C4-2B (cell line): ENCODE data around the gene KIAA0040.

Experiments used
- H3K27ac ChIP-seq: fragments of 450-650 bp; 2 replicates; pipeline ENCODE4 v1.5.1; 2017
- ZFX ChIP-seq: fragments of 450-650 bp; IDR thresholded peaks from 2 replicates; pipeline ENCODE4 v1.6.1; 2017
- TF ChIP-seq, protein P1 (sequence below): fragments of 450-650 bp; conservative IDR thresholded peaks from 2 replicates; pipeline ENCODE4 v1.5.1; 2017; ENCODE audit warnings: mild to moderate bottlenecking

KIAA0040 gene

DNA sequence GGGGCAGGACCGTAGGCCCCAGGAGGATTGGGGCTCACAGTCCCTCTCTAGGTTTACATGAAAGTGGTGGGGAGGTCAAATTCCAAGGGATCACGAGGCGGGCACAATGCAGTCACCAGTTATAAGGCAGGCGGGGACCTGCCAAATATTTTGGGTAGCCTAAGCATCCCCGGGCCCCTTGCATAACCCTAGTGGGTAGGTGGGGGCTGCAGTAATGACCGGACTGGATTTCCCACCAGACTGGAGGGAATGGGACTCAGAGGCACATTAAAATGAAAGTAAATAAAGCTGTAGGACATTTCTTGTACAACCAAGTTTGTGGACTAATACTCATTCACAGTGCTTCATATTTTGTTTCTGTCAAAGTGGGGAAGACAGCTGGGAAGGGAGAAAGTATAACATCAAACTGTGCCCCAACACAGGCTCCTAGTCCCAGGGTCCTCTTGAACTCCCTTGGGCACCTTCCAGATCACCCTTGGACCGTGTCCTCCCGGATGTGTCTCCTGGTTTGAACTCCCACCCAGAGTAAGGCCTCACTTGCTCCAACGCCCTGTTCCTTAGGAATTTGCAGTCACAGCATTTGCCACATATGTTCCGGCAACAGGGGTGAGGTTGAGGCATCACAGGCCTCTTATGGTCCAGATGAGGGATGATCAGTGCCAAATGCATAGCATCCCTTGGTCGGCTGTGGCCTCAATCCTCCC lies 28.4 kb upstream of the KIAA0040 start:
- TF ChIP-seq, protein P1, sequence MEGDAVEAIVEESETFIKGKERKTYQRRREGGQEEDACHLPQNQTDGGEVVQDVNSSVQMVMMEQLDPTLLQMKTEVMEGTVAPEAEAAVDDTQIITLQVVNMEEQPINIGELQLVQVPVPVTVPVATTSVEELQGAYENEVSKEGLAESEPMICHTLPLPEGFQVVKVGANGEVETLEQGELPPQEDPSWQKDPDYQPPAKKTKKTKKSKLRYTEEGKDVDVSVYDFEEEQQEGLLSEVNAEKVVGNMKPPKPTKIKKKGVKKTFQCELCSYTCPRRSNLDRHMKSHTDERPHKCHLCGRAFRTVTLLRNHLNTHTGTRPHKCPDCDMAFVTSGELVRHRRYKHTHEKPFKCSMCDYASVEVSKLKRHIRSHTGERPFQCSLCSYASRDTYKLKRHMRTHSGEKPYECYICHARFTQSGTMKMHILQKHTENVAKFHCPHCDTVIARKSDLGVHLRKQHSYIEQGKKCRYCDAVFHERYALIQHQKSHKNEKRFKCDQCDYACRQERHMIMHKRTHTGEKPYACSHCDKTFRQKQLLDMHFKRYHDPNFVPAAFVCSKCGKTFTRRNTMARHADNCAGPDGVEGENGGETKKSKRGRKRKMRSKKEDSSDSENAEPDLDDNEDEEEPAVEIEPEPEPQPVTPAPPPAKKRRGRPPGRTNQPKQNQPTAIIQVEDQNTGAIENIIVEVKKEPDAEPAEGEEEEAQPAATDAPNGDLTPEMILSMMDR = no peak
- no peak for TF ChIP-seq ZFX

DNA sequence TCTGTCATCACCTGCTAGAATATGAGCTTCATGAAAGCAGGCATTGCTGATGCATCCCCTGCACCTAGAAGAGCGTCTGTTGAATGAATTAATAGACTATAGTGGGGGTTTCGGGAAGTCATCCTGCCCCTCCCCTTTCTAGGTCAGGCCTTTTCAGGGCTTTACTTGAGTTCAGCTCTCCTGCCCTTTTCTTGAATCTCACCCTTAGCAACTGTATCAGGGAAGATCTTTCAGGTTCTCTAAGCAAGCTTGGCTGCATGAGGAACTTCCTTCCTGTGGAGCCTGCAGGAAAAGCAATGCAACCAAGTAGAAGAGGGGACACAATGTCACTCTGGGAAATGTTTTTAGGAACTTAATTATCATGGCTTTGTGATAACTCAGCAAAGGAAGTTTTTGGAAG lies 27.2 kb upstream of the KIAA0040 start:
- no peak for TF ChIP-seq ZFX
- TF ChIP-seq, protein P1 = no peak
- no peak overlapping the region for H3K27ac ChIP-seq

More for the DNA sequence above, 28.4 kb upstream of the KIAA0040 start:
- H3K27ac ChIP-seq = no peak overlapping the region

DNA sequence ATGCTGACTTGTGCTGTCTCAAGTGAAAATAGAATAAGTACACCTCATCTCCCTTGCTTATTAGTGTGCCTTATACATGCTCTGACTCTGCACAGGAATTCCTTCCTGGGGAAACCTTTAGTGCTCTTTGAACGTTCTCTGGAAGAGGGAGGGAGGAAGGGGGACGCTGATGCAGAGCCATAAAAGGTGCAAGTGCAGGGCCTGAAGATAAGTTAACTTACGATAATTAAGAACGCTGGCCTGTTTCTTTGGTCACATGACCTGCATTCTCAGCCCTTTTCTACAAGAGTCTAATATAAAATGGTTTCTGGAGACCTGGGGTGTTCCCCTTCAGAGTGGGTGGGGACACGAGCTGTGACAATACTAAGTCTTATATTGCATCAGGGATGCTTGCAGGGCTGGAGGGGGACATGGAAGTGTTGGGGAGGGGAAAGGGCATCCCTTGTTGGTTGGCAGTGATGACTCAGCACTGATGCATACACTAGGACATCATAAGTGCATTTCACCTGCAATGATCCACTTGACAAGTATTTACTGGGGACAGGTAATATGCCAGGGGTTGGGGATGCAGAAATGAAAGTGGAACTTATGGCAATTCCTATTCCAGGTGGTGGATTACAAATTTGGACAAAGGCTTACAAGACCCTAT lies 26.3 kb upstream of the KIAA0040 start:
- no peak overlapping the region for H3K27ac ChIP-seq
- TF ChIP-seq ZFX = no peak
- TF ChIP-seq, protein P1 = no peak

DNA sequence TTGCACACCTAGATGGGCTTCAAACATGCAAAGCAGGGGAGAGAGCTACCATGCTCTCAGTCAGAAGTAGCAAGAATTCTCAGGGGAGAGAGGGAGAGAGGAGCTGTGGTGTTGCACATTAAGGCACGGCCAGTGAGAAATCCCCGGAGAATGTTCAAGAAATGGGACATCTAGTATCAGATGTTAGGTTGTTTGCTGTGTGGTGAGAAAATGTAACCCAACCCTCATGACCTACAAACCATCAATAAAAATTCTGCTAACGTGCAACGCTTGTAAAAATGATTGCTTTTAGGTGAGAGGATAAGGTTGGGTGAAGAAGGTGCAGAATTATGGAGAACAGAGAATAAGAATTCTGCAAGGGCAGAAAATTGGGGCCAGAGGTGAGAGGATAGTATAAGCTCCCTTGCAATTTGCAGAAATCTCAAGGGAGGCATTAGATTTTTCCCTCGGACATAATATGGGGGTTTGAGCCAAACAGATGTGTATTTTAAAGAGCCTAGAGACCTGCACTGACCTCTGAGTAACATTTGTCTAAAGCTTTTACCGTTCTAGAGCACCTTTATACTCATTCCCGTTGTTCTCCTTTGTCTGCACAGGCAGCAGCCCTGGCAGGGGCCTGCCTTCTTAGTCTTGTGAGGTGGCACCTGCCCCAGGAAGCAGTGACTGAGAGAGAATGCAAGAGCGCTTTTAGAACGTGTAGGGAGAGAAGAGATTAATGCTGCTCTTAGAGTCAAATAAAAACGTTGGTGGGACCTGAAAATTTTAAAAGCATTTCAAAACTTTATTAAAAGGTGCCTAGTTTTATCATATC lies 25.4 kb upstream of the KIAA0040 start:
- H3K27ac ChIP-seq = no peak overlapping the region
- TF ChIP-seq, protein P1 = no peak
- no peak for TF ChIP-seq ZFX

DNA sequence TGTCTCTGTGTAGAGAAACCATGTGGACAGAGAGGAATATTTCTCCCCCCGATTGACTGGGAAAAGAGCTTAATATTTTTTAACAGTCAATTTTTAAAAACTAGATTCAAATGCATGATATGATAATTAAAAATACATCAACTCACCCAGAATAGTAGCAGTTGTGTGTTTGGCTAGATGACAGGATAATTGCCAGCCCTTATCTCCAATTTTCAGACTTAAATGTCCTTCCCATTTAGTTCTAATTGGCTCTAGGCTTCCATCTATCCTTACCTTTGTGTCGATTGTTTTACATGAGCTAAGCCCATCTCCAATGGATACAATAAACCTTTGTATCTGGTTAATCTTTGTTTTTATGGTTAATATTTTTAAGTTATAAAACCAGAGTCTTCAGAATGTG lies 23.9 kb upstream of the KIAA0040 start:
- H3K27ac ChIP-seq = no peak overlapping the region
- TF ChIP-seq, protein P1 = no peak
- no peak for TF ChIP-seq ZFX

DNA sequence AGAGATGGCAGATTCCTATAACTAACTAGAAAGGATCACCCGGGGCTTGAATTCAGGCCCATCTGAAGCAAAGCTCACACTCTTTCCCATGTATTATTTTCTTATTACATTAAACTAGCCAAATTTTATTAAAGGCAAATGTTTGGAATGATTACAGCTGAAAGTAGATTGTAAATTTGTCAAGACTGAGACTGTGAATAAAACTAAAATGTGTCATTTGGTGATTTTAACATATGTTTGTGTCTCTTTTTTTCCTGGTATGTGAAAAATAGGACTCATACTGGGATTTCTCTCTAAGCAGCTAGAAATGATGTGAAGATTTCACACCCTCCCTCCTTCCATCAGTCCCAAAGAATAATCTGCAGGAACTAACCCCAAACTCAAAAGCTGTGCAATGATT lies 19.1 kb upstream of the KIAA0040 start:
- H3K27ac ChIP-seq = no peak overlapping the region
- no peak for TF ChIP-seq ZFX
- TF ChIP-seq, protein P1 = no peak

DNA sequence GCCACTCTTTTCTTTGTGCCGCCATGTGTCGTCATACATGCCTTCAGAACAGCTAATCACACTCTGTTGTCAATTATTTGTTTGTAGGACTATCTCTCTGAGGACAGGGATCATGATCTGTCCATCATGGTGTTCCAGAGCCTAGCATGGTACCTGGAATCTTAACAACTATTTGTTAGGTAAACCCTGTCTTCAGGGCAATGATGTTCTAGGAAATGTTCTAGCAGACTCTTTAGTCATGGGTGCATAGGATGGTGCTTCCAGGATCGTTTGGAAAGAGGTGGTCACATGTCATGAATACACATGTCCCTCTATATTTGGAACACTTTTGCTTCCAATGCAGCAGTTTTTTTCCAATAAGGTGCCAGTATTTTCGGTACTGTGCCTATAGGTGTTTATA lies 18.2 kb upstream of the KIAA0040 start:
- no peak overlapping the region for H3K27ac ChIP-seq
- no peak for TF ChIP-seq ZFX
- TF ChIP-seq, protein P1 = no peak
